Caki2 (cell line): ENCODE results near the gene LCP1. TPM values are rescaled to one million over a fixed set of nuclear protein-coding genes. Genes with fewer than 3 reads are reported as not detected.

ENCODE experiments used
- DNase-seq: peaks from one replicate; pipeline ENCODE4 v3.0.0-alpha.2; 2015; ENCODE audit warnings: low read depth
- in situ Hi-C: cut with HindIII; loops from 2 replicates; pipeline ENCODE4 v1.10.0; 2016; ENCODE audit warnings: low sequenced_read_pairs, low pct_unique_long_range_greater_than_20kb, mixed read lengths
- total RNA-seq: library from RNA; depleted of rRNA; stranded (reverse); fragments of >200 nt; shearing (Covaris generic); gene quantifications from 2 replicates; pipeline ENCODE4 v1.2.3, GENCODE V29; 2014; ENCODE audit warnings: low replicate concordance

LCP1 gene
- total RNA-seq, 1 experiment from 2014 or later: not detected

DNA sequence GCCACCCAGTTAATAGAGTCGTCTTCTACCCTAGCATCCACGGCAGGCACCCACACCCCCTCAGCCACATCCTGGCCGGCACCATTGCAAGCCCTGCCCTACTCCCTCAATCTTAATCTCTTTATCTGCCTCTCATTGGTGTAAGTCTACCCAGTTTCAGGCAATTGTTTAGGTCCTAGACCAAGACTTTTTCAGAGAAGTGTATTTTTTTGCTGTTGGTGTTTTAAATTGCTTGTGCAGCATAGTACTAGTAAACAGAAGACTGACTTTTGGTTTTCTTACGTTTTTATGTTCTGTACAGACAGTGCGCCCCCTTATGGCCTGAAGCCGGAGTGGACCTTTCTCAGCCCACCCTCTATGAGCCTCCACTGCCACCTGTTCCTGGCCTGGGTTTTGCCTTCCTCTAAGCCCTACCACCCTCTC is 2.3 kb upstream of the LCP1 start:
- in situ Hi-C loops: no loop called here
- DNase-seq: no peak

DNA sequence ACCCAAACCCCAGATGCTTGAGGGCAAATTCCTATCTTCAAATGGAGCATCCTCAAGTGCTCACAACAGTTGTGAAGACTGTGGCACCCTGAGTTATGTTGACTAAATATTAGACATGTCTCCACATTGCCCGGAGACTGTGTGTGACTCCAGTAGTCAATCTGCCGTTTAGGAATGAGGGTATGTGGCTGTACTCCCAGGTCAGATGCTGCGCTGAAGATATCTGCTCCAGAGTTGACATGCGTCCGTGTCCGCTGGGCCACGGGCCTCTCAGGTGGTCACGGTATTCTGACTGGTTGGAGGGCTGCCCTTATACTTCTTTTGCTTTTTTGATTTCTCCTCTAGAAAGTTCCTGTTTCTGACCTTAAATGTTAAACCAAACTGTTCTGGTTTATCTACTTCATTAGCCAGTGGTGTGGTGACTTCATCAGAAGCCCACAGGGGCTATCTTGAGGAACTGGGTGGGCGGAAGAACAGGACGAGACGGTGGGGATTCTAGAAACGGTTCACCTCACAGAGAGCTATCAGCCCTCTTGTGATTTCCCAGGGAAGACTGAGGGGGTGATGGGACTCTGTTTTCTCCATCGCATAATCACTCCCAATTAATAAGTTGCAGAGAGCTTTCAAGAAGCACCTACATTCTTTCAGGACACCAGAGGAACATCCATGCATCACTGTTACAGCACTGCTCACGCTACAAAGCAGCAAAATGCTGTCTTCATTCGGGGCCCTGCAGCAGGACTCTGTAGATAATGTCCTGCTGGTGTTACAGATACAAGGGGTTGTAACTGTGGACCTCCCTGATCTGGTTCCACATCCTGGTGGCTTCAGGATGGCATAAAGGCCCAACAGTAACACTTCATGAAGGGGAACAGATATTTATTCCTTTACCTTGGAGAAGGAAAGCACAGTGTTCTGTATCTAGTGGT is 1.3 kb upstream of the LCP1 start:
- DNase-seq: no peak
- in situ Hi-C loops: no loop called here

DNA sequence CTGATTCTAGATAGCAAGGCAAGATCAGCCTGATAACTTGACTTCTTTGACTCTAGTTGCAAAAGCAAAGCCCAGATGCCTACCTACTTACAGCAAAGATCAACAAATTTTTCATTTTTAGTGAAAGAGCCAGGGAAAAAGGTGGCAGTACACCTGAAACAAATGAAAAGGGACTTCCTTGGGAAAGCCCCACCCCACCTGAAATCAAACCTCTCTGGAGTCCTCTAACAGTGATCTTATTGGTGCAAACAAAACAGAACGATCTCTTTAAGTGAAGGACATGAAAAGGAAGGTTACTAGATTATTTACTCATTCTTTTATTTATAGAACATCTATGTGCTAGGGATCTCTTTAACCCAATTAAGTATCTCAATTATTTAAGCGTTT is 507 bp upstream of the LCP1 start:
- no peak for DNase-seq
- in situ Hi-C loops: no loop called here

DNA sequence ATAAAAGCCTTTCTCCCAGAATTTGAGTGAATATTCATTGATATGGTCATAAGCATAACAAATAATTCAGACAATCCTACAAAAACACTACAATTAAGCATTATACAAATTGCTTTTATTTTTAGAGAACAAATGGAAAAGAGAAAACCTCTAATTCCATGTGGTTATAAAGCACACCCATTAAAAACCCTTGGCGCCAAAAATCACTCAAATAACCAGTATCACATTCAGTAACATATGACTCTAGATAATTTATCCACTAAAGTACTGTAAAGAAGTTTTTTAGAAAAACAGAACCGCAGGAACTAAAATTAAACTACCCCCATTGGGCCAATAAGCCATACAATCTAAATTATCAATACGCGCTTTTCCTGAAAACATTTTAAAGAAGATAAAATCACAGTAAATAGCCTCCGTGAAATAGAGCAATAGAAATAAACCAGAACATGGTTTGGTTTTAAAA is 569 bp downstream of the LCP1 start:
- in situ Hi-C loops: no loop called here
- no peak for DNase-seq

DNA sequence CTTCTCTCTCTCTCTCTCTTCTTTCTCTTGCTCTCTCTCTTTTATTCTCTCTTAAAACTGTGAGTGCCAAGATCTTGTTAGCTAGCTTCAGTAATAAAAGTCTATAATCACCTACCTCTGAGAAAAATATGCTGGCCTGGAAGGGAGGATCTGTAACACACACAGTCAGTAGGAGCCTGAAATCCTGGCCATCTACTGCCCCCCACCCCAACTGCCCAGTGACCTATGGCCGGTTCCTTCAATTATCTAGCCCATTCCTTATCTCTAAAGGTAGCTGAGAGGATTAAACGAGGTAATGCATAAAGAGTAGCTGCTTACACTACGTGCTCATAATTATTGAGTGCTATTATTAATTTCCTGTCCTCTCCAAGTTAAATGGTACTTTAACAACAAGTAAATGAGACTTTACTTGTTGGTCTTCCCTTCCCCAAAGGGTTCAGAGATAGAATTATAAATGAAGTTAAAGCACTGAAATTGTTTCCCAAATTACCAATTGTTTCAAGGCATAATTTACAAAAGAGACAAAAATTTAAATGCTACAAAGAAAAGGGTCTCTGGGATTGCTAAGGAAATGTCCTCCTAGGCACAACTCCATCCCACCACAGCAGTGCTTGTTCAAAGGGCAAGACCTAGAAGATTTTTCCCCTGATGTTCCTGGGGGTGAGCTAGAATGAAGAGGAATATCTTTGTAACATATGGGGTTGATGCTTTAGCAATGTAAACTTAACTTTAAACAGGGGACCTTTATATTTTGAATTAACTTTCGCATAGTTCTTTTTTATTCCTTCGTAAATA is 1.8 kb downstream of the LCP1 start:
- in situ Hi-C loops: no loop called here

DNA sequence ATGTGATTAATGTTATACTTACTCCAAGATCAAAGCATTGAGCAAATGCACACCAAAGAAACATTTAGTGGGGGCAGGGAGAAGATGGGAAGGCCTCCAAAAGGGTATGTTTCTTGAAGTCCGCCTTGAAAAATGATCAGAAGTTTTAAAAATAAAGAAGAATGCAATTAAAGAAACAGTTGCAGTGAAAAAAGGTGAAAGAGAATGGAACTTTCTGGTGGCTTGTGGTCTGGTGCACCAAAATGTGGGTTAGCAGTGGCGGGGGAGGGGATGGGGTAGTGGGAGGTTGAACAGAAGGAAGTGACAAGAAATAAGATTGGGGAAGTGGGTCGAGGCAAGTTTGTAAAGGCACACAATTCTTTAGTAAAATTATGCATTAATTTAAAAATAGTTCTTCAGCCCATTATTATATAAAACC is 2.5 kb downstream of the LCP1 start:
- in situ Hi-C loops: no loop called here
- DNase-seq: no peak

More for the DNA sequence above, 1.8 kb downstream of the LCP1 start:
- DNase-seq: no peak

DNA sequence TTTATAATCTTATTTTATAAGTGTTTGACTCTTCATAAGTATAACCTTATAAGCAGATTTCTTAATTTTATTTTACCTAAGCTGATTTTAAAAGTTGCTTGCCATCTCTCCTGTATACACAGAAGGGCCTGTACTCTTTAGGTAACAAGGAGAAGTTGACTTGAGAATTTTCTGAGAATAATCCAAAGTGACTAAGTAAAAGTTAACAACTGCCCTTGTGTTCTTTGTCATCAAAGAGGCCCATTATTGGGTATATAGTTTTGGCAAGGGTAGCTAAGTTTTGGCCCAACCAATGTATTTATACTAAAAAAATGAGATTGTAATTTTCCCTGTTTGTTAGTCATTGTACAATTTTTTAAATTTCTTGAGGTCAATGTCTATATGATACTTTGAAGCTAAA is 3.2 kb downstream of the LCP1 start:
- in situ Hi-C loops: no loop called here

DNA sequence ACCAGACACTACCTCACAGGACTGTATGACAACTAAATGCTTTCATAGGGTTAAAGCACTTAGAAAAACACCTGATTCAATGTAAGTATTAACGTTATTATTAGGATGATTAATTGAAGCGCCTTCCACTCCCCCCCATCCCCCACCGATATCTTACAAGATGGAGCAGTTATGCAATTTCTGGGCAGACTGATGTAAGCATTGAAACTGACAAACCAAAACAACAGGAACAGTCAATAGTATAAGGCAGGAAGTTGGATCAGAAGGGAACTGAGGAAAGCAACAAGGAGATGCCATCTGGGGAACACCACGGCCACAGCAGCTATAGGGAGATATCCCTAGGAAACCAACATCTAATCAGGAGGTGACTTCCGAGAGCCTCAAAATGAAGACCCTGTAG is 3.8 kb downstream of the LCP1 start:
- no peak for DNase-seq
- in situ Hi-C loops: no loop called here

More for the DNA sequence above, 3.2 kb downstream of the LCP1 start:
- DNase-seq: no peak

DNA sequence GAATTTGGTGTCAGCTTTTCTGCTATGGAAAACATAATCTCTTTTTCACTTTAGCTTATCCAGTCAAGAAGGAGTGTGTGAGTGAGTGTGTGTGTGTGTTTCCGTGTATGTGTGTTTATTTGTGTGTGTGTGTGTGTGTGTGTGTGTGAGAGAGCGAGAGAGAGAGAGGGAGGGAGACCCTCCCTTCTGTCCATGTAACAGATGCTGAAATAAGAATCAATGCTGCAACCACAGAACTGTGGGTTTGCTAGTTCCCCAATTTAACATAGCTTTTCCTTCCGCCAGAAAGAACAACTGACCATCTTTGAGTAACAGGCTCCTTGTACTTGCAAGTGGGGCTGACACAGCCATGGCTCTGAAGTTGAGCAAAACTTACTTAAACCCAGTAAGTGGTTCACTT is 5.2 kb downstream of the LCP1 start:
- in situ Hi-C loops: no loop called here
- no peak for DNase-seq

DNA sequence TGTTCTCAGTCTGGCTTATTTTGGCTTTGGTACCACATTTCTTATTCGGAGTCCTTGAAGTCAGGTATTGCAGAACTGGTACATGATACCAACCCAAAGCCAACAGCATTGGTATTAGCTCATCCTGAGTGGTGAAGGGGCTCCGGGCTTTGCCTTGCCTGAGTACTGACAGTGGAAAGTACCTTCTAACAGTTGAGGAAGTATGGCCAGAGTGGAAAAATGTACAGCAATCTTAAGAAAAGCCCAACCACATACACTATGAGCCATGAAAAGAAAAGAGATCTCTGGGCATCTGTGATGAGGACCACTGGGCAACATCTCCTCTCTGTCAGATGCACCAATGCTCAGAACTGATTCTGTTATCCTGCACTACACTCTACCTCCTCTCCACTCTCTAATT is 8.3 kb downstream of the LCP1 start:
- in situ Hi-C loops: no loop called here
- DNase-seq: no peak

DNA sequence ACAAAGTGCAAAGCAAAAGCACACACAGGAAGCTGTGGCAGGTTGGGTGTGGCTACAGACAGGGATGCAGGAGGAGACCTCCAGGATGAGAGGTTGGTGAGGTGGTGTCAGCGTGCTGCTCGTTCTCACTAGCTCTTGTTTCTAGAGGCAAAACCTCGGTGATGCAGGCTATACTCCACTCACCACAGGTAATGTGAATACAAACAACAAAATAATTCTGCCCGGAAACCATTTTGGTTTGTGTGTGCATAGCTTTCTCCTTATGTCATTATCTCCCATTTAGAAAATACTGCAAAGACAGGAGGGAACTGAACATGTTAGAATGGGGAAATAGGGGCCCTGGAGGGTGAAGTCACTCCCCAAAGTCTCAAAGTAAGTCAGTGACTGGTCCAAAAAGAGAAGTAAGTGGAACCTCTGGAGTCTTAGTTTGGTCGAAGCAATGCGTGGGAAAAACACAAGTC is 9.4 kb downstream of the LCP1 start:
- in situ Hi-C loops: no loop called here
- DNase-seq: no peak

DNA sequence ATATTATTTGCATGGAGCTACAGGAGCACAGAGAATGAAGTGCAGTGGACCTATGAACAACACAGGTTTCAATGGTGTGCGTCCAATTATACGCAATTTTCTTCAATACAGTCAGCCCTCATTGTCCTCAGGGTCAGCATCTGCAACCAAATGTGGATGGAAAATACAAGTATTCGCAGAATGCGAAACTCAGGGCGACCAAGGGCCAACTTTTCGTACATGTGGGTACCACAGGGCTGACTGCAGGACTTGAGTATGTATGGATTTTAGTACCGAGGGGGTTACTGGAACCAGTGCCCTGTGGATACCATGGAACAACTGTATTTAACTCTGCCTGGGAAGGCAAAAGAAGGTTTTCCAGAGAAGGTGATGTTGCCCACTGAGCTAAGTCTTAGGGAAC is 10.2 kb downstream of the LCP1 start:
- in situ Hi-C loops: no loop called here

DNA sequence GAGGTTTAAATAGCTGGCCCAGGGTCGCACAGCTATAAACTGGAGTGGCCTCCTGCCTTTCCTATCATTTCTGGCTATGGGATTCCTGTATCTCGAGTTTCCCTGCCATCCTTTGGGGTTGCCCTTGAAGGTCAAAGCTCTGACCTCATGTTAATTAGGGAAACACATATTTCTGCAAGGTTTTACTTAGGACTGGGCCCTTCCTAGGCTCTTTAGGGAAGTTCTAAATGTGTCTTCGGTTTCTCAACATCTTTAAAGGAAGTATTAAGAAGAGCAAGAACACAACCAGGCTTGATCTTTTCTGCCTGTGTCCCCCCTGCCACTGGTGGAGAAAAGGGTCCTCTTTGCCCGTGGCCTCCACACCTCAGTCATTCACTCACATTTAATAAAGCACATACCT is 10.8 kb downstream of the LCP1 start:
- in situ Hi-C loops: no loop called here
- DNase-seq: no peak

More for the DNA sequence above, 10.2 kb downstream of the LCP1 start:
- no peak for DNase-seq

DNA sequence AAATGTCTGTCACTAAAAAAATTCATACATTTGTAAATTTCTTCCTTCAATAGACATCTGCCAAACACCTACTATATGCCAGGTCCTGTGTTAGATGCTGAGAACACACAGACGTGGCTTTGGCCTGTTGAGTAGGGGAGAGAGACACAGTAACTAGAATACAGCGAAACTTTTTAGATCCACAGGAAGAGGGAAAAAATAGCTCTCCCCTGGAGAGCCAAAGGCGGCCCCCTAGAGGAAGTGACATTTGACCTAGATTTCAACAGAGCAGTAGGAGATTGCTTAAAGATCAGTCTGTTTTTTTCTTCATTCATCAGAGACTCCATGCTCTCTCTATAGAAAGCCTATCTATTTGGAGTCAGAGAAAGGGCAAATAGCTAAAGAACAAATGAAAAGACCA is 11.3 kb downstream of the LCP1 start:
- in situ Hi-C loops: no loop called here
- DNase-seq: no peak

DNA sequence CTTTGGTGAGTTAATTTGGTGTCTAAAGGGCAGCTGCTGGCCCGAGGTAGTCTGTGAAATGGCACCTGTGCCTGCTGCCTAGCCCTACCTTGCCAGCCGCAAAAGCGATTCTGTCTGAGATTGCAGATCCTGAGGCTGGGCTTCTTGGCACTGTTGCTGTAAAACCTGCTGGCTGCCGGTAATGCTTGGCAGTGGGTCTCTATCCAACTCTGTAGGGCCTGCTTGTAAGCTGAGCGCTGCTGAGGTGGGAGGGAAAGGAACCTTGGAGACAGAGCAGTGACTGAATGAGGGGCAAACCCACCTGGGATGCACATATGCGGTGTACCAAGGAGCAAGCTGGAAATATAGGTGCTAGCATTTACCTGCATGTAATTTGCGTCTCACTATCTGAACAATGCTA is 11.7 kb downstream of the LCP1 start:
- in situ Hi-C loops: no loop called here
- no peak for DNase-seq

DNA sequence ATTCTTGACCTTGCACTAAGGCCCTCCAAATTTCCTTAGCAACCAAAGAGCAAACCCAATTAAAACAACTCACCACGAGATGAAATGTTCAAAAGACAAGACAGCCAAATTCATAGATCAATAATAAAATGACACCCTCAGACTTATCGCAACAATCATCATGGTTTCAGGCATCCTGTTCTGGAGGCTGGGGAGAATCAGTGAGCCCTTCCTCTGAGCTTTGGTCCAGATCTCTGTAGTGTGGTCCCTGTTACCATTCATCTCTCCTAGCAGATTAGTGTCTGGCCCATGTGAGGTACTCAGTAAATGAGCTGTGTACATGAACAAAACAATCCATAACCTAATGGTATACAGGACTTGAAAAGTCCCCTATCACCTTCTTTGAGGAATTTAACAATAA is 12.2 kb downstream of the LCP1 start:
- no peak for DNase-seq
- in situ Hi-C loops: no loop called here

DNA sequence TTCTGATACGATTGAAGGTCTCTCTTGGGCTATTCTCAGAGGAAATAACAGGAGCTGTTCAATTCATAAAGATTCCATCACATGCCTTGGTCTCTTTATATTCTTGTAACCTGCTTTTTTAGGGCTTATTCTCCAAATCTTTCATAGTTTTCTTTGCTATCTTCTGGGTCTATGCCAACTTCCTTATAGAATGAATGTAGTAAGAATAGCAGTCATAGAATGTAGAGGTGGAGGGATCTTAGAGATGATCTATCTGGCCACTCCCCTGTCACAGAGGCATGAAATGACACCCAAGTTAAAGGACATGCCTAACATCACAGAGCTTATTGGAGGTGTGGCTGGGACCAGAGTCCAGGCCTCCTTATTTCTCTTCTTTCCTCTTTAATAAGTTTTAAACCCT is 13.2 kb downstream of the LCP1 start:
- in situ Hi-C loops: no loop called here

DNA sequence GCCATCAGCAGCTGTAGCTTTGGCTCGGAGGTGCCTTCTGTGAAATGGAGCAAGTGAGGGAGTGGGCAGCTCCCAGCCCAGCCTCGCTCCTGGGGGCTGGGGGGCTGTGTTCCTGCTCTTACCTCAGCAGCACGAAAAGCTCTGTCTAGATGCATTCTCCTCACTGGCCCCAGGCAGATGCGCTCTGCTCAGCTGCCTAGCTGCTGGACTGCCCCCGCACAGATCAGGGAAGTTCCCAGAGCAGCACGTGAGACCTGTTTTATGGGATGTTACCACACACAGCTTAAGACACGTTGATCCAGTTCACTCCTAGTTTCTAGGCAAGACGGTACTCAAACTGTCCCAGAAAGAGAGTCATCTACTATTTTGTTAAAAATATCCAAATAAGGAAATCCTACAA is 13.6 kb downstream of the LCP1 start:
- DNase-seq: no peak
- in situ Hi-C loops: no loop called here

More for the DNA sequence above, 13.2 kb downstream of the LCP1 start:
- DNase-seq: no peak

DNA sequence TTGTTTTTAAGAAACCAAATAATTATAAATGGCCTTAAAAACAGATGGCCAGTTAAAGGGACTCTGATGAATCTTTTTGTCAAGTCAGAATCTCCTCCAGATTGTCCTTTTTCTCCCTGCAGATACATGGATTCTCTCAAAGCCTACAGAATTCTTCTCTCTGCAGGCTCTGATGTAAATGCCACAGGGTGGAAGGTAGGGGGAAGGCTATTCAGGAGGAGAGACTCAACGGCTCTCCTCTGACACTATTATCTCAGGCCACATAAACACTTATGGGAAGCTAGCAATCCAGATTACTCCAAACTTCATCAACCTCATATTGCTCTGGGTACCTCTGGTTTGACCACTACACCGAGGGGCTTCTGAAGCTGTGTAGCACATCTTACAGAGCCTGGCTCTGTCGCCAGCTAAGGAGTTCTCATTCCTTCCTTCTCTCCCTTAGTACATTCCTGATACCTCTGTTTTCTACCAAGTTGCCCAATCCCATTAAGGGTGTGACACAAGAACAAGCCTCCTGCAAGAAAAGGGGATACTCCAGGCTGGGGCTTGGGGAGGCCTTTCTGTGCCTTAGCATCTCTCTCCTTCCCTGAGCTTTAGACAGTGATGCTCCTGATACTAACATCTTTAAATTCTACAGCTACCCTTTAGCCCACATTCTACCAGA is 14.9 kb downstream of the LCP1 start:
- in situ Hi-C loops: no loop called here
- no peak for DNase-seq
